ENCODE results near the gene NAPB. TPM values are rescaled to one million over a fixed set of nuclear protein-coding genes. Genes with fewer than 3 reads are reported as not detected.
"Not testable (repeated sequence)": the region's sequence is repeated elsewhere in the genome, so short reads cannot be mapped to it uniquely, and the experiment has no call there.

Gene NAPB
- total RNA-seq, 1 experiment from 2014 or later, result 9.6 TPM

DNA sequence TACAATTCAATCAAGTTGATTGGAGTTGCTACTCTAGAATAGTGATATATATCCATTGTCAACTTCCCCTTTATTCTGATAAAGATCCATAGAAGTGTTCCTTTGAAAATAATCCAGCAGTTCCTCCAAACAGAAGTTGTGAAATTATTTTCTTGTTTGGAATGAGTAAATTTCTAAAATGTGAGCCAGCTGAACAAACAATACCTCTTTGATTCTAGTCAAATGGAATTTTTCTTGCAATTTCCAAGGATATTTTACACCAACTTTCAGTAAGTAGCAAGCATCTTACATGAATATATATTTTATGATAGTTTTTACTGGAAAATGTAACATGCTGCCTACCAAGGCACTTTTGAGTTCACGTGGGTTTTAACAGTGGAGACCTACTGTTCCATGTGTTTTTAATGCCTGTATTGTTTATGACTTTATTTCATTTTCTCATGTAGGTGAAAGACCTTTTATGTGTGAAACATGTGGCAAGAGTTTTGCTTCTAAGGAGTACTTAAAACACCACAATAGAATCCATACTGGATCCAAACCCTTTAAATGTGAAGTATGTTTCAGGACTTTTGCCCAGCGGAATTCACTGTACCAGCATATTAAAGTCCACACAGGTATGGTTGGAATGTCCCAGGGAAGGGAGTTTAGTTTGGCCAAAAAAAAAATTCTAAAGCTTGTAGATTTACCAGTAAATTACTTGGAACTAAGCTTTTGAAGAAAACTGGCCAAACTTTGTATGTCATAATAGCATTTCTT is 52.8 kb downstream of the NAPB start:
- no peak for DNase-seq (ENCODE audit: low read depth)

GRCh38 chr20:23367770-23368169 is 53.5 kb downstream of the NAPB start:
- peak; percentile 74 for DNase-seq (ENCODE audit: low read depth)

DNA sequence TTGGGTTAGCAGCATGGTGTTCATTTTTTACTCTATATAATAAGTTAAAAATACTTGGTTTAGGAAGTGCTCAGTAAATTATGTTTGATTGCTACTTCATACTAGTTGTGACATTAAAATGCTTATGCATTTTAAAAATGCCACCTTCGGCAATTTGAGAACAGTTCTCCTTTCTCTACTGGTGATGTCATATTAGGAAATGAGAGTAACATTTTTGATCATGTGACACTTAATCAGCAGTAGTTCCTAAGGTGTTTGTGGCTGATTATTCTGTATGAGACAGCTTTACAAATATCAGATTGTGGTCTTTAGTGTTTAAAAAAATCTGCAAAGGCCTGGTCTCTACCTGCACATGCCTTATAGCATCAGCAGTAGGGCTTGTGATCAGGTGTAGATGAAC is 54.9 kb downstream of the NAPB start:
- peak; percentile 29 for DNase-seq (ENCODE audit: low read depth)

- no peak for DNase-seq (ENCODE audit: low read depth)
These were observed 55.7 kb downstream of the NAPB start for GRCh38 chr20:23365390-23366165.

DNA sequence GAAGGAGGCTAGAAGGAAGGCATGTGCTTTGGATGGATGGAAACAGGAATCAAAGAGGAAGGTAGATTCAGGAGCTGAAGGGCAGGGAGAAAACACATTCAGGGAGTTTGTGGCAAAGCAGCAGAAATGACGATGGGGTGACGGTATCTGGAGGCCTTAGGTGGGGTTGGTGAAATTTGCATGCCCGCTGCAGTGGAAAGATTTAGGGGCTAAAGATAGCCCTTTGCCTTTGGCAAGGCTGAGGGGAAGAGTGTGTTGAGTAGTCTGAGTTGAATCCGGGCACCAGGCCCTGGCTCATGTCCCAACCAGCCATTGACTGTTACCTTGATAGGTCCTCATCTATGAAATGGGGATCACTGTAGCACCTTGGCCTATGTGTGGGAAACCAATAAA is 58.0 kb downstream of the NAPB start:
- peak; percentile 43 for DNase-seq (ENCODE audit: low read depth)

DNA sequence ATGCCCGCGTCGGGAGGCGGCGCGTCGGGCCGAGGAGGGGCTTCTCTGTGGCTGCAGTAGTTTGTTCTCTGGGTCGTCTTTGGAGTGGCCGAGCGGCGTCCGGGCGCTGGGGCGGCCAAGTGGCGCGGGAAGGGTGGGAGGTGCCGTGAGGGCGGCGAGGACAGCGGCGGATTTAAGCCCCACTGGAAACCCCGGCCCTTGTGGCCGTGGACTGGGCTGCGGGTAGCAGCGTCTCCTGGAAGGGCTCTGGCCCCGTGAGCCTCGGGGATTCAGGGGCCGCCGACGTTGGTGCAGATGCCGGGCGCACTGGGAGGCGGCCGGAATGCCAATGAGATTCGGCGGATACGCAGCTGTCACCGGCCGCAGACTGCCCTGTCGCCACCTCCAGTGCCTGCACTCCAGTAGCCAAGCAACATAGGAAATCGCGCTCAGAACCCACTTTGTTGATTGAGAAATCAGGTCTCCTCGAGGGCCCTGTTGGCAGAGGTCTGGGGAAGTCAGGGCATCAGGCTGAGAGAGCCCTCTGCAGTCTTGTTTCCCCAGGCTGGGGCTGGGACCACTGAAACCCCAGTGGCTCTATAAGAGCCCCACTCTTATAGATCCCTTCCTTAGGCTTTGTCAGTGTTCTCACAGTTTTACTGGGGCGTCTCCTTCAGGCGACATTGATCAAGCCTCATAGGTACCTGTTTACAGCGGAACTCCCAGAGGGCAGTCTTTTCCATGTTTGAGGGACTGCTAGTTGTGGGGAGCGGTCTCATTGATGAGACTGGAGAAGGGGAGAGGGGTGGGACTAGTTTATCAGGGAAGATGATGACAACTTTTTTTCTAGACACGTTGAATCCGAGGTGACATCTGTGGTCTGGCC is 58.7 kb downstream of the NAPB start:
- peak; percentile 61 for DNase-seq (ENCODE audit: low read depth)

- peak; percentile 98 for DNase-seq (ENCODE audit: low read depth)
These were observed 59.6 kb downstream of the NAPB start, which contains the start of gene GZF1 for GRCh38 chr20:23361476-23362391. TSS of gene GZF1 (plus strand) at chr20:23362182. CDS start at chr20:23364384, 2,202 bp downstream.

- peak; percentile 57 for DNase-seq (ENCODE audit: low read depth)
These were observed 60.2 kb downstream of the NAPB start for GRCh38 chr20:23361119-23361475.

DNA sequence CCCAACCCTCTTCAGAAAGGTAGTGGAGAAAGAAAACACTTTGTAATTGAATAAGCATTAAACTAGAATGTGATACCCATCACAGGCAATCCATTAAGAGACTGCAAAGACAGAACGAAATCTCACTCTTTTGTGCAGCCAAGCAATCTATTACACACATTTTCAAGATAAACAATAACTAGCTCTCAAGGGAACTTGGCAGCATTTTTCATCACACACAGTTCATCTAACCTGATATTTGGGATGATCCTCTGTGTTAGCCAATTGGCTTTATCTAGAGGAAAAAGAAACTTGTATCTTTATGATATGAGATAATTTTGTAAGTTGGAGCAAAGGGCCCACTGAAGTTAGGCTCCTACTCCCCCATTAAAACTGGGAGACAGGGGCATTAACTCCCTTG is 60.8 kb downstream of the NAPB start:
- DNase-seq (ENCODE audit: low read depth), result no peak

DNA sequence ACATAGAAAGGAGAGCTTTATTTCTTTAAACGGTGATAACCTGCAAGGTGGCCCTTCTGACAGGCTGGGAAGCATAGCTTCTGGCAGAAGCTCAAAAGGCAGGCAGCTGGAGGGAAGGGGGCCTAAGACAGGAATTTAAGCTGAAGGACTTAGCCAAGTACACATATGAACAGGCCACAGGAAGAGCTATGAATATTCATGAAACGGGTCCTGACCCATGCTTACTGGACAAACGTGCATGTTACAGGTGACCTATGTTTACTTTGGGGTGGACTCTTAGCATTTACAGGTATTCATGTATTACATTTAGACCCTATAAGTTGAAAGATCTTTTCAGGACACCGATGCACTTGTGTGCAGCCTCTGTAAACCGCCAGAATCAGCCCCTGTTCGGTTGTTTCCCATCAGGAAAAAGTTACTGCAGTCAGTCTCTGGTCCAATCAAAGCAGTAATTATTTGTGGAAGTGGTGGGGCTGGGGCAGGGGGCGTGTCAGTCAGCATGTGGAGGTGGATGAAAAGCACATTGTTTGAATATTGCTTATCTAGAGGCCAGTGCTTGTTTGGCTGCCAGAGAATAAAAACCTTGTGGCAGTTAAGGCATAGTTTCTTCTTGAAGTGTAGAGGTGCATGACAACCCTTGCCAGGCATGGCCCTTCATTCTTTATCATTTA is 62.2 kb downstream of the NAPB start:
- no peak for DNase-seq (ENCODE audit: low read depth)

DNA sequence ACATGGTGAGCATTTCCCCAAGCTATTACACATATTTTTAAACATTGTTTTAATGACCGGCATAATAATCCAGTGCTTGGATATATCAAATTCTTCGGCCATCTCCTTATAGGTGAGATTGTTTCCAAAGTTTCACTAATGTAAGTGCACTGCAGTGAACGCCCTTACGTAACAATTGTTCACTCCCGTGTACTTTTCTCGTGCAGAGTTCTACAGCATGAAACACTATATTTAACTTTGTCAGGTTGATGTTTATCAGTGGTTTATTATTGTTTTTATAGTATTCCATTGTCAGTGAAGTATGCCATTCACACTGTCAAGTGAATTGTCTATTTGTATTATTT is 62.8 kb downstream of the NAPB start:
- DNase-seq (ENCODE audit: low read depth), result no peak

GRCh38 chr20:23357767-23358562 is 63.3 kb downstream of the NAPB start:
- peak; percentile 100 for DNase-seq (ENCODE audit: low read depth)

DNA sequence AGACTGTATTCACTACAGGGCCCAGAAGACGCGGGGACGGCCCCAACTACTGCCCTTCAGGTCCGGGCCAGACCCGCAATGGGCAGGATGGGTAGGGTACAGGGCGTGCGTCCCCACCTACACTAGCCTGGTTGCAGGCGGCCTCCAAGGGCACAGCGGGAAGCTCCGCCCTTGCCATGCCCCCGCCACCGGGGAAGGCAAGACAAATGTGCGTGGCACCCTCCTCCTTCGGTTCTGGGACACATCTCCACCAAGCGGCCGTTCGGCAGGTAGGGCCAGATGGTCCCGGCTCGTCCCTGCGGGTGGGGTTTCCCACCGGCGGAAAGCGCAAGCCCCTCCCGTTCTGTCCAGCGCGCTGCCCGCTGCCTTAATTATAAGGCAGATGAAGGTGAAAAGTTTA is 65.1 kb downstream of the NAPB start:
- no peak for DNase-seq (ENCODE audit: low read depth)

GRCh38 chr20:23350904-23351838 is 70.1 kb downstream of the NAPB start:
- DNase-seq (ENCODE audit: low read depth), result peak; percentile 70

GRCh38 chr20:23350196-23350903 is 70.9 kb downstream of the NAPB start, which contains the start of gene NXT1:
TSS of gene NXT1 (plus strand) at chr20:23350791. CDS start at chr20:23354042, 3,251 bp downstream.
- peak; percentile 100 for DNase-seq (ENCODE audit: low read depth)

GRCh38 chr20:23349338-23350195 is 71.7 kb downstream of the NAPB start:
- DNase-seq (ENCODE audit: low read depth), result peak; percentile 88

GRCh38 chr20:23348510-23348909 is 72.8 kb downstream of the NAPB start:
- DNase-seq (ENCODE audit: low read depth), result not testable (repeated sequence)

All from M059J (cell line).